ENCODE results near the gene USP20.
"Not testable (repeated sequence)": the region's sequence is repeated elsewhere in the genome, so short reads cannot be mapped to it uniquely, and the experiment has no call there.

USP20 gene

DNA sequence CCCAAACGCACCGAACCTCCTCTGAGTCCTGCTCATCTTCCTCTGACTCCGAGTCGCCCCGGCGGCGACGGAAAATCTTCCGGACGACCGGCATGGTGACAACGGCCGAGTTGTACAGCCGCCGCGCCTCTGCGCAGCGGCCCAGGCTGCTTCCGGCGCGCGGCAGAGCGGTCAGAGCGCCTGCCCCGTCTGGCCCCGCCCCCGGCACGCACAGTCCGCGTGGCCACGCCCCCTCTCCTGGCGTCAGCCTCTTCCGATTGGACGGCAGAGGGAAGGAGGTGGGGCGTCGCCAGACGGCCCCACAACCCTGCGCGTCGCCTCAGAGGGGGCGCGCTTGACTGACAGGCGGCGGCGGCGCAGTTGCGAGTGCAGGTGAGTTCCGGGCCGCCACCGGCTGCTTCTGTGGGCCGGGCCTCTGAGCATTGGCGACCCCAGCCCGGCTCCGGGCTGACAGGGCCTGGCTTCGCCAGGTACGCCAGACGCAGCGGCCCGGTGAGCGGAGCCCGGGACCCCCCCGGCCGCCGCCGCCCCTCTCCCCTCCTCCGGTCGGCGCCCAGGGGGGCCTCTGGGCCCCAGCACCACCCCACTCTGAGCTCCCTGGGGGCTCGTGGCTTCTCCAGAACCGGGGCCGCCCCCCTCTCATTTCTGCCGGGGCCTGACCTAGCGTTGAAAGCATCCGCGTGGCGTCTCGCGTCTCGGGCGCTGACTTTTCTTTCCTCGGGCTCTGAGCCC is at the start of gene USP20, which contains the start of gene C9orf78:
TSS of gene USP20 (plus strand) at position 331 of the 732 bp plus-strand sequence. CDS start 17,098 bp downstream, outside the sequence.
TSS of gene C9orf78 (minus strand) at position 148 of the 732 bp plus-strand sequence. CDS start at position 94, 54 bp downstream.
- no peak for TF ChIP-seq BACH2 (CRISPR knock-in tag; IDR thresholded peaks at IDR 0.05; ENCODE audit: borderline replicate concordance)
- peak; percentile 89 for ATAC-seq

DNA sequence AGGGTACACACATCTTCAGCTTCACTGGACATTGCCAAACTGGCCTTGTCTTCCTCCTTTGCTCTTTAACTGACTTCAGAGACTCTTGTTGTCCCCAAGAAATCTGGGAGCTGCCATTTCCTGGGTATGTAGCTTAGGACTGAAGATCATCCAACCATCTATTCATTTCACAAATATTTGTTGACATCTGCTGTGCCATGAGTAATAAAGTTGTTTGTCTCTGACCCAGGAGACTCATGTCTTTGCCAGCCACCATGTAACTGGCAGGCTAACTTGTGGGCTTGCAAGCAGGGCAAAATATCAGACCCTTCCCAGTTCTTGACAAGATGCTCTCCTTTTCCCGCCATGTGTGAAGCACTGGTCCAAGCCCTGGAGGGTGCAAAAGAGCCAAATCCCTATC is 49.4 kb upstream of the USP20 start:
- TF ChIP-seq ZFP3 (CRISPR knock-in tag; IDR thresholded peaks at IDR 0.05) (no peak), SNAI2 (CRISPR knock-in tag; IDR thresholded peaks at IDR 0.05) (no peak), ESRRG (CRISPR knock-in tag; IDR thresholded peaks at IDR 0.05) (no peak)
- TF ChIP-seq, protein P1, sequence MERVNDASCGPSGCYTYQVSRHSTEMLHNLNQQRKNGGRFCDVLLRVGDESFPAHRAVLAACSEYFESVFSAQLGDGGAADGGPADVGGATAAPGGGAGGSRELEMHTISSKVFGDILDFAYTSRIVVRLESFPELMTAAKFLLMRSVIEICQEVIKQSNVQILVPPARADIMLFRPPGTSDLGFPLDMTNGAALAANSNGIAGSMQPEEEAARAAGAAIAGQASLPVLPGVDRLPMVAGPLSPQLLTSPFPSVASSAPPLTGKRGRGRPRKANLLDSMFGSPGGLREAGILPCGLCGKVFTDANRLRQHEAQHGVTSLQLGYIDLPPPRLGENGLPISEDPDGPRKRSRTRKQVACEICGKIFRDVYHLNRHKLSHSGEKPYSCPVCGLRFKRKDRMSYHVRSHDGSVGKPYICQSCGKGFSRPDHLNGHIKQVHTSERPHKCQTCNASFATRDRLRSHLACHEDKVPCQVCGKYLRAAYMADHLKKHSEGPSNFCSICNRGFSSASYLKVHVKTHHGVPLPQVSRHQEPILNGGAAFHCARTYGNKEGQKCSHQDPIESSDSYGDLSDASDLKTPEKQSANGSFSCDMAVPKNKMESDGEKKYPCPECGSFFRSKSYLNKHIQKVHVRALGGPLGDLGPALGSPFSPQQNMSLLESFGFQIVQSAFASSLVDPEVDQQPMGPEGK (CRISPR knock-in tag; IDR thresholded peaks at IDR 0.05; ENCODE audit: borderline replicate concordance), result no peak
- ATAC-seq, result no peak

DNA sequence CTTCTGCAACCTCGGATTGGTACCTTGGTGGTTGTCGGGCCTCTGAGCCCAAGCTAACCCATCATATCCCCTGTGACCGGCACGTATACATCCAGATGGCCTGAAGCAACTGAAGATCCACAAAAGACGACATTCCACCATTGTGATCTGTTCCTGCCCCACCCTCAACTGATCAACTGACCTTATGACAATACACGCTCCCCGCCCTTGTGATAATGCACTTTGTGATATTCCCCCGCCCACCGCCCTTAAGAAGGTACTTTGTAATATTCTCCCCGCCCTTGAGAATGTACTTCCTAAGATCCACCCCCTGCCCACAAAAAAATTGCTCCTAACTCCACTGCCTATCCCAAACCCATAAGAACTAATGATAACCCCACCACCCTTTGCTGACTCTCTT is 48.8 kb upstream of the USP20 start:
- no peak for ATAC-seq
- no peak for TF ChIP-seq ZC3H10 (CRISPR knock-in tag; IDR thresholded peaks at IDR 0.05)
- no peak for TF ChIP-seq RARB (CRISPR knock-in tag; IDR thresholded peaks at IDR 0.05)
- TF ChIP-seq TCF4 (CRISPR knock-in tag; IDR thresholded peaks at IDR 0.05; ENCODE audit: borderline replicate concordance), result no peak
- no peak for TF ChIP-seq ARNTL (CRISPR knock-in tag; IDR thresholded peaks at IDR 0.05; ENCODE audit: borderline replicate concordance, low read depth)
- TF ChIP-seq CSDC2 (CRISPR knock-in tag; IDR thresholded peaks at IDR 0.05), result no peak
- TF ChIP-seq ZFP30 (CRISPR knock-in tag; IDR thresholded peaks at IDR 0.05), result no peak
- no peak for TF ChIP-seq OSR1 (CRISPR knock-in tag; IDR thresholded peaks at IDR 0.05)
- no peak for TF ChIP-seq SNAI2 (CRISPR knock-in tag; IDR thresholded peaks at IDR 0.05)
- TF ChIP-seq, protein P2, sequence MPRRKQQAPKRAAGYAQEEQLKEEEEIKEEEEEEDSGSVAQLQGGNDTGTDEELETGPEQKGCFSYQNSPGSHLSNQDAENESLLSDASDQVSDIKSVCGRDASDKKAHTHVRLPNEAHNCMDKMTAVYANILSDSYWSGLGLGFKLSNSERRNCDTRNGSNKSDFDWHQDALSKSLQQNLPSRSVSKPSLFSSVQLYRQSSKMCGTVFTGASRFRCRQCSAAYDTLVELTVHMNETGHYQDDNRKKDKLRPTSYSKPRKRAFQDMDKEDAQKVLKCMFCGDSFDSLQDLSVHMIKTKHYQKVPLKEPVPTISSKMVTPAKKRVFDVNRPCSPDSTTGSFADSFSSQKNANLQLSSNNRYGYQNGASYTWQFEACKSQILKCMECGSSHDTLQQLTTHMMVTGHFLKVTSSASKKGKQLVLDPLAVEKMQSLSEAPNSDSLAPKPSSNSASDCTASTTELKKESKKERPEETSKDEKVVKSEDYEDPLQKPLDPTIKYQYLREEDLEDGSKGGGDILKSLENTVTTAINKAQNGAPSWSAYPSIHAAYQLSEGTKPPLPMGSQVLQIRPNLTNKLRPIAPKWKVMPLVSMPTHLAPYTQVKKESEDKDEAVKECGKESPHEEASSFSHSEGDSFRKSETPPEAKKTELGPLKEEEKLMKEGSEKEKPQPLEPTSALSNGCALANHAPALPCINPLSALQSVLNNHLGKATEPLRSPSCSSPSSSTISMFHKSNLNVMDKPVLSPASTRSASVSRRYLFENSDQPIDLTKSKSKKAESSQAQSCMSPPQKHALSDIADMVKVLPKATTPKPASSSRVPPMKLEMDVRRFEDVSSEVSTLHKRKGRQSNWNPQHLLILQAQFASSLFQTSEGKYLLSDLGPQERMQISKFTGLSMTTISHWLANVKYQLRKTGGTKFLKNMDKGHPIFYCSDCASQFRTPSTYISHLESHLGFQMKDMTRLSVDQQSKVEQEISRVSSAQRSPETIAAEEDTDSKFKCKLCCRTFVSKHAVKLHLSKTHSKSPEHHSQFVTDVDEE (CRISPR knock-in tag; IDR thresholded peaks at IDR 0.05), result no peak
- TF ChIP-seq ZNF8 (CRISPR knock-in tag; IDR thresholded peaks at IDR 0.05), result no peak

DNA sequence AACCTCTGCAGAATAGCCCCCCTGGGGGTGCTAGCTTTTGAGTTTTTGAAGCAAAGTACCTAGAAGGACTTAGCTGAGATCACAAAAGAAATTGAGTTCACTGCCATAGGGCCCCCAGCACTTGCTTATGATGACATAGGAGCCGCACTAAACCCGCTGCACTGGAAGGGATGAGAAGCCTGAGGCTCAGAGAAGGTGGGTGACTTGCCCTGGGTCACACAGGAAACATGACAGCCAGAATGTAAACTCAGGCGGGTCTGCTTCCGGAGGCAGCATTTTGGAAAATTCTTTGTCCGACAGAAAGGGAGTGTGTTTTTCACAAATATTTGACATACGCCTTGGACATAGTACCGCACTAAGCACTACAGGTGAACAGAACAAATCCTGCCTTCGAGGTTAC is 40.7 kb upstream of the USP20 start:
- no peak for TF ChIP-seq GLIS3 (CRISPR knock-in tag; IDR thresholded peaks at IDR 0.05)
- no peak for TF ChIP-seq ZFP3 (CRISPR knock-in tag; IDR thresholded peaks at IDR 0.05)
- TF ChIP-seq SNAI2 (CRISPR knock-in tag; IDR thresholded peaks at IDR 0.05), result no peak
- TF ChIP-seq, protein P3, sequence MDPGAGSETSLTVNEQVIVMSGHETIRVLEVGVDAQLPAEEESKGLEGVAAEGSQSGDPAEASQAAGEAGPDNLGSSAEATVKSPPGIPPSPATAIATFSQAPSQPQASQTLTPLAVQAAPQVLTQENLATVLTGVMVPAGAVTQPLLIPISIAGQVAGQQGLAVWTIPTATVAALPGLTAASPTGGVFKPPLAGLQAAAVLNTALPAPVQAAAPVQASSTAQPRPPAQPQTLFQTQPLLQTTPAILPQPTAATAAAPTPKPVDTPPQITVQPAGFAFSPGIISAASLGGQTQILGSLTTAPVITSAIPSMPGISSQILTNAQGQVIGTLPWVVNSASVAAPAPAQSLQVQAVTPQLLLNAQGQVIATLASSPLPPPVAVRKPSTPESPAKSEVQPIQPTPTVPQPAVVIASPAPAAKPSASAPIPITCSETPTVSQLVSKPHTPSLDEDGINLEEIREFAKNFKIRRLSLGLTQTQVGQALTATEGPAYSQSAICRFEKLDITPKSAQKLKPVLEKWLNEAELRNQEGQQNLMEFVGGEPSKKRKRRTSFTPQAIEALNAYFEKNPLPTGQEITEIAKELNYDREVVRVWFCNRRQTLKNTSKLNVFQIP (CRISPR knock-in tag; IDR thresholded peaks at IDR 0.05; ENCODE audit: borderline replicate concordance, low read depth), result no peak
- TF ChIP-seq ZNF70 (CRISPR knock-in tag; IDR thresholded peaks at IDR 0.05), result no peak
- no peak for ATAC-seq

DNA sequence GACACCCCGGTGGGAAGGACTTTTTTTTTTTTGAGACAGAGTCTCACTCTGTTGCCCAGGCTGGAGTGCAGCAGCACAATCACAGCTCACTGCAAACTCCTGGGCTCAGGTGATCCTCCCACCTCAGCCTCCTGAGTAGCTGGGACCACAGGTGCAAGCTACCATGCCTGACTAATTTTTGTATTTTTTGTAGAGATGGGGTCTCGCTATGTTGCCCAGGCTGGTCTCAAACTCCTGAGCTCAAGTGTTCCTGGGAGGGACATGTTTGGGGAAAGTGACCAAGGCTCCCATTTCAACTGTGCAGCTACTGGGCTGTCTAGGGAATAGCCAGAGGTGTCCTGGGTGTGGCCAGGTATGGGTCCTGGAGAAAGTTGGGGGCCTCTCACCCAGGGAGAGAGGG is 39.2 kb upstream of the USP20 start:
- not testable (repeated sequence) for ATAC-seq

DNA sequence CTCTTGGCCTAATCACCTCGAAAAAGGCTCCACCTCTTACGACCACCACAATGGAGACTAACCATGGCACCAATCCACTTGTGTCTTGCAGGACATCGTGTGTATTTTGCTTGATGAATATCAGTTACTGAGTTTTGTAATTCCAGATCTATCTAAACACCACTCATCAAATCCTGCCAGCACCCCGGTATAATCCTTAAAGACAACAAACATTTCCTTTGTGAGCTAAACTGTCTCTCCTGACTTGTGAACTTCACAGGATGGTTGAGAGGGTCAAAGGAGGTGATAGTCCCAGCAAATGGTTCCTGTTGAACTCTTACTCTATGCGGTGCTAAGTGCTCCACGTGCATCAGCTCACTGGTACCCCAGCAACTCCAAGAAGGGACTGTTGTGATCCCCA is 36.3 kb upstream of the USP20 start:
- TF ChIP-seq TOX (CRISPR knock-in tag; IDR thresholded peaks at IDR 0.05; ENCODE audit: borderline replicate concordance) (no peak), RARB (CRISPR knock-in tag; IDR thresholded peaks at IDR 0.05) (no peak), SNAI2 (CRISPR knock-in tag; IDR thresholded peaks at IDR 0.05) (no peak), ZNF565 (CRISPR knock-in tag; conservative IDR thresholded peaks at IDR 0.05; ENCODE audit: low read depth) (no peak), PPARA (CRISPR knock-in tag; IDR thresholded peaks at IDR 0.05; ENCODE audit: borderline replicate concordance) (no peak), ISL1 (CRISPR knock-in tag; IDR thresholded peaks at IDR 0.05) (no peak), ZNF8 (CRISPR knock-in tag; IDR thresholded peaks at IDR 0.05) (no peak), TCF4 (CRISPR knock-in tag; IDR thresholded peaks at IDR 0.05; ENCODE audit: borderline replicate concordance) (no peak), ZC3H10 (CRISPR knock-in tag; IDR thresholded peaks at IDR 0.05) (no peak), ZFP3 (CRISPR knock-in tag; IDR thresholded peaks at IDR 0.05) (no peak), ZFP30 (CRISPR knock-in tag; IDR thresholded peaks at IDR 0.05) (no peak)
- TF ChIP-seq, protein P2 (CRISPR knock-in tag; IDR thresholded peaks at IDR 0.05), result no peak
- TF ChIP-seq, protein P4, sequence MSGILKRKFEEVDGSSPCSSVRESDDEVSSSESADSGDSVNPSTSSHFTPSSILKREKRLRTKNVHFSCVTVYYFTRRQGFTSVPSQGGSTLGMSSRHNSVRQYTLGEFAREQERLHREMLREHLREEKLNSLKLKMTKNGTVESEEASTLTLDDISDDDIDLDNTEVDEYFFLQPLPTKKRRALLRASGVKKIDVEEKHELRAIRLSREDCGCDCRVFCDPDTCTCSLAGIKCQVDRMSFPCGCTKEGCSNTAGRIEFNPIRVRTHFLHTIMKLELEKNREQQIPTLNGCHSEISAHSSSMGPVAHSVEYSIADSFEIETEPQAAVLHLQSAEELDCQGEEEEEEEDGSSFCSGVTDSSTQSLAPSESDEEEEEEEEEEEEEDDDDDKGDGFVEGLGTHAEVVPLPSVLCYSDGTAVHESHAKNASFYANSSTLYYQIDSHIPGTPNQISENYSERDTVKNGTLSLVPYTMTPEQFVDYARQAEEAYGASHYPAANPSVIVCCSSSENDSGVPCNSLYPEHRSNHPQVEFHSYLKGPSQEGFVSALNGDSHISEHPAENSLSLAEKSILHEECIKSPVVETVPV (CRISPR knock-in tag; IDR thresholded peaks at IDR 0.05), result no peak
- no peak for ATAC-seq
